ENCODE measurements around the gene EXOC7. TPM values are rescaled to one million over a fixed set of nuclear protein-coding genes. Genes with fewer than 3 reads are reported as not detected.
A peak's percentile ranks its signal among the peaks of the same experiment; 100 is the strongest.

The EXOC7 gene
- total RNA-seq, 1 experiment from 2014 or later = 160 TPM

GRCh38 chr17:76107509-76107908 lies 3.9 kb upstream of the EXOC7 start:
- H3K27ac Mint-ChIP-seq = no peak overlapping the region
- no peak overlapping the region for H2BK15ac ChIP-seq (ENCODE audit: low read depth, low read length)
- H3K9me3 Mint-ChIP-seq = peaks cover 0 to 3% of the 10 kb centered on the region in 2 experiments; a peak in 1 of 5 replicates
- no peak overlapping the region for H2BK120ac ChIP-seq (ENCODE audit: low read depth, low read length, poor library complexity, severe bottlenecking)
- no peaks in the 10 kb centered on the region for H3K9me3 ChIP-seq (ENCODE audit: control insufficient read depth, low read depth, low read length)
- no peak for DNase-seq
- H2BK12ac ChIP-seq (ENCODE audit: insufficient read length, low read depth, low read length) = no peak overlapping the region
- no peak overlapping the region for H3K27ac ChIP-seq (ENCODE audit: insufficient read length, low read depth, low read length)
- no peak overlapping the region for H3K4me2 ChIP-seq (ENCODE audit: insufficient read depth, insufficient read length, low read length)
- no peak overlapping the region for H4K5ac ChIP-seq (ENCODE audit: insufficient read length, low read depth, low read length)
- TF ChIP-seq CTCF (conservative IDR thresholded peaks at IDR 0.05) = peak; percentile 37; the same call in 2 of the 3 replicates
- H3K4me1 ChIP-seq (ENCODE audit: insufficient read depth, low read length) = peaks cover 6% of the 10 kb centered on the region
- no peak overlapping the region for H2BK5ac ChIP-seq (ENCODE audit: insufficient read length, low read length)
- no peak overlapping the region for H2AK5ac ChIP-seq (ENCODE audit: insufficient read length, low read length)
- H3K56ac ChIP-seq (ENCODE audit: insufficient read length, low read depth, low read length) = no peak overlapping the region
- no peak overlapping the region for H2AFZ ChIP-seq (ENCODE audit: low read length)
- no peaks in the 10 kb centered on the region for H3K79me1 ChIP-seq (ENCODE audit: insufficient read depth, low read depth, low read length, poor library complexity, severe bottlenecking)
- H3K9ac ChIP-seq (ENCODE audit: extremely low read depth, insufficient read length, low read length) = no peak overlapping the region
- H3K23ac ChIP-seq (ENCODE audit: insufficient read length, low read depth, low read length) = no peak overlapping the region
- H4K8ac ChIP-seq (replicated peaks; ENCODE audit: insufficient read length, low read depth, low read length) = no peak overlapping the region
- H3K4me3 Mint-ChIP-seq = no peak overlapping the region
- H3T11ph ChIP-seq (ENCODE audit: low read length) = no peak overlapping the region
- H4K91ac ChIP-seq (ENCODE audit: insufficient read length, low read depth, low read length) = no peak overlapping the region
- H3K23me2 ChIP-seq (ENCODE audit: insufficient read length, low read depth, low read length, poor library complexity, severe bottlenecking) = peaks cover 11% of the 10 kb centered on the region
- H3K27me3 ChIP-seq (ENCODE audit: insufficient read depth, low read length) = no peaks in the 10 kb centered on the region
- no CpG with 5 or more reads among the region's 6 CpGs for WGBS (ENCODE audit: extremely low coverage, insufficient read length, low lambda C conversion rate)
- H3K14ac ChIP-seq (ENCODE audit: insufficient read depth, low read length) = no peak overlapping the region
- no peaks in the 10 kb centered on the region; the same call in none of the 2 replicates for H3K27me3 Mint-ChIP-seq (ENCODE audit: low read depth)
- H3K79me2 ChIP-seq (ENCODE audit: insufficient read depth, low read length) = no peaks in the 10 kb centered on the region
- H3K4ac ChIP-seq (ENCODE audit: low read depth, low read length) = no peak overlapping the region
- H3K36me3 Mint-ChIP-seq (ENCODE audit: insufficient read depth in 1 of 3, low read depth in 3 of 3) = peaks cover 0 to 5% (median 0%) of the 10 kb centered on the region in 3 experiments; a peak in 1 of 7 replicates
- peaks cover 4% of the 10 kb centered on the region for H4K20me1 ChIP-seq (ENCODE audit: control insufficient read depth, insufficient read depth, insufficient read length)
- H2BK20ac ChIP-seq (ENCODE audit: low read depth, low read length, poor library complexity, severe bottlenecking) = no peak overlapping the region
- H3K18ac ChIP-seq (ENCODE audit: insufficient read length, low read depth, low read length) = no peak overlapping the region
- peaks cover 20 to 29% of the 10 kb centered on the region in 2 experiments for H3K4me1 Mint-ChIP-seq
